ENCODE measurements around the gene NEMP1.
"Not testable (repeated sequence)": the region's sequence is repeated elsewhere in the genome, so short reads cannot be mapped to it uniquely, and the experiment has no call there.

The NEMP1 gene

DNA sequence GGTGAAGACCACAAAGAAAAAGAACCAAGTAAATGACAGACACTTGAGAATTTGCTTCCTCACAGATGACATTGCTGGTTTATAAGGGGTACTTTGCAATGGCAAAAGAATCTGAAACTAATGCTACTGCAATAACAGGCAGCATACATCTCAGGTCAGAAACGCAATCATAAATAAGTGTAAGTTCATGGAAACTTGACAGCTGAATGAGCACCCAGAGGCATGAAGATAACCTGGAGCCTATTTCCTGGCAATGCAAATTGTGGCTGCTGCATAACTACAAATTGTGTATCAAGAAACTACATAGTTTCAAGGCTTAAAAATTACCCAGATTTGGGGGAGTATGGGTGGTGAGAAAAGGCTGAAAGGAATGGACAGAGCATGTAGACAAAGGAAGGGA, 20.1 kb downstream of the NEMP1 start:
- no peak for DNase-seq (ENCODE audit: low read depth)
- TF ChIP-seq, protein P1, sequence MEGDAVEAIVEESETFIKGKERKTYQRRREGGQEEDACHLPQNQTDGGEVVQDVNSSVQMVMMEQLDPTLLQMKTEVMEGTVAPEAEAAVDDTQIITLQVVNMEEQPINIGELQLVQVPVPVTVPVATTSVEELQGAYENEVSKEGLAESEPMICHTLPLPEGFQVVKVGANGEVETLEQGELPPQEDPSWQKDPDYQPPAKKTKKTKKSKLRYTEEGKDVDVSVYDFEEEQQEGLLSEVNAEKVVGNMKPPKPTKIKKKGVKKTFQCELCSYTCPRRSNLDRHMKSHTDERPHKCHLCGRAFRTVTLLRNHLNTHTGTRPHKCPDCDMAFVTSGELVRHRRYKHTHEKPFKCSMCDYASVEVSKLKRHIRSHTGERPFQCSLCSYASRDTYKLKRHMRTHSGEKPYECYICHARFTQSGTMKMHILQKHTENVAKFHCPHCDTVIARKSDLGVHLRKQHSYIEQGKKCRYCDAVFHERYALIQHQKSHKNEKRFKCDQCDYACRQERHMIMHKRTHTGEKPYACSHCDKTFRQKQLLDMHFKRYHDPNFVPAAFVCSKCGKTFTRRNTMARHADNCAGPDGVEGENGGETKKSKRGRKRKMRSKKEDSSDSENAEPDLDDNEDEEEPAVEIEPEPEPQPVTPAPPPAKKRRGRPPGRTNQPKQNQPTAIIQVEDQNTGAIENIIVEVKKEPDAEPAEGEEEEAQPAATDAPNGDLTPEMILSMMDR (conservative IDR thresholded peaks at IDR 0.05; ENCODE audit: low read depth, low read length), result no peak
- H3K4me3 ChIP-seq (ENCODE audit: low read length), result no peak overlapping the region

DNA sequence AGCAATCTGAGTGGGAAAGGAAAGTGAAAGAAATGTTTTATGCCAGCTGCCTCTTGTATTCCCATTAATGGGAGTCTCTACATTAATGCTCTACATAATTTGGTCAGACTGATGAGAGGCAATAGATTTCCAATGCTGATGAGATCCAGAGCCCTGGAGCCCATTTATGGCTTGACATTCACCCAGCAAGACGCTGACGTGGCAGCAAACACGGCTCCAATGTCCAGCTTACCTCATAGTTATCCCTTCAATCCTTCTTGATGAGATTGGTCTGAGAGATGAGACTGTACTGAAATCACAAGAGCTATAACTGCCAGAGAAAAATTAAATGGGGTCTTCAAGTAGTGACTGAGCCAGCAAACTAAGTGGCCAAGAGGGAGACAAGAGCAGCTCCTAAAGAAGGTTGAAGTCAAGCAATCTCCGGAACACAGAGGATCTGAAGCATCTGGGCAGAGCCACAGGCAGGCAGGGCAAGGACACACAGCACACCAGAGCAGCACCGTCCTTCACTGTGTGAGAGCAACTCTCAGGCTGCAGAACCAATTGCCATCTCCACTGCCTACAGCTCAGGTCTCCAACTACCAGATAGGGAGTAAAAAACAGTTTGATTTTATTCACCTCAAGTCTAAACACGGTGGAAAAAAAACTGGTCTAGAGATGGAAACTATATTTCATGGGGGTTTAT, 21.4 kb downstream of the NEMP1 start:
- no peak overlapping the region for H3K4me3 ChIP-seq (ENCODE audit: low read length)
- TF ChIP-seq, protein P1 (conservative IDR thresholded peaks at IDR 0.05; ENCODE audit: low read depth, low read length), result no peak
- DNase-seq (ENCODE audit: low read depth), result no peak

- TF ChIP-seq, protein P1 (conservative IDR thresholded peaks at IDR 0.05; ENCODE audit: low read depth, low read length), result no peak
- no peak for DNase-seq (ENCODE audit: low read depth)
- H3K4me3 ChIP-seq (ENCODE audit: low read length), result no peak overlapping the region
Measured at GRCh38 chr12:57055824-57056223, 22.8 kb downstream of the NEMP1 start.

DNA sequence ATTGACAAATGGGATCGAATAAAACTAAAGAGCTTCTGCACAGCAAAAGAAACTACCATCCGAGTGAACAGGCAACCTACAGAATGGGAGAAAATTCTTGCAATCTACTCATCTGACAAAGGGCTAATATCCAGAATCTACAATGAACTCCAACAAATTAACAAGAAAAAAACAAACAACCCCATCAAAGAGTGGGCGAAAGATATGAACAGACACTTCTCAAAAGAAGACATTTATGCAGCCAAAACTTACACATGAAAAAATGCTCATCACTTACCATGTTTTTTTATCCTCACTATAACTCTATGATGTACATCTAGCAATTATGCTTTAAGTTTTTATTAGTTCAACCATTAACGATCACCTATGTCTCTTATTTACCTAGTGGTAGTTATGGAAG, 24.7 kb downstream of the NEMP1 start:
- not testable (repeated sequence) for DNase-seq (ENCODE audit: low read depth); H3K4me3 ChIP-seq (ENCODE audit: low read length)

DNA sequence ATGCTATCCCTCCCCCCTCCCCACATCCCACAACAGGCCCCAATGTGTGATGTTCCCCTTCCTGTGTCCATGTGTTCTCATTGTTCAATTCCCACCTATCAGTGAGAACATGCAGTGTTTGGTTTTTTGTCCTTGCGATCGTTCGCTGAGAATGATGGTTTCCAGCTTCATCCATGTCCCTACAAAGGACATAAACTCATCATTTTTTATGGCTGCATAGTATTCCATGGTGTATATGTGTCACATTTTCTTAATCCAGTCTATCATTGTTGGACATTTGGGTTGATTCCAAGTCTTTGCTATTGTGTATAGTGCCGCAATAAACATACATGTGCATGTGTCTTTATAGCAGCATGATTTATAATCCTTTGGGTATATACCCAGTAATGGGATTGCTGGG, 25.4 kb downstream of the NEMP1 start:
- H3K4me3 ChIP-seq (ENCODE audit: low read length); DNase-seq (ENCODE audit: low read depth): not testable (repeated sequence)

DNA sequence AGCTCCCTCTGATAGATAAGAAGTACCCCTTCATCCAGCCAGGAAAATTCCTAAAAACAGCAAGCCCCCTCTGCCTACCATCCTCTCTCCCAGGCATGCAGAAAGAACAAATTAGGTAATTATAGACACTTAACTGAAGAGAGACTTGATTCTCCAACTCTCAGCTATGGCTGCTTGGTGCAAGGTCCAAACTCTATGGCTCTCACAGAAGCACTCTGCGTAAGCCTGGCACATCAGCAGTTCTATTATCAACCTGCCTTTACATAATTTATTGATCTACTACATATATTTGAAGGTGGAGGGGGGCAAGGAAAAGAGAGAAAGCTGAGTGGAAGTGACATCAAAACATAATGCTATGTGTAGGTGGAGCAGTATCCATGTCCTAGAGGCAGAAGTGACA, 27.6 kb downstream of the NEMP1 start:
- no peak overlapping the region for H3K4me3 ChIP-seq (ENCODE audit: low read length)
- TF ChIP-seq, protein P1 (conservative IDR thresholded peaks at IDR 0.05; ENCODE audit: low read depth, low read length), result no peak
- DNase-seq (ENCODE audit: low read depth), result no peak

DNA sequence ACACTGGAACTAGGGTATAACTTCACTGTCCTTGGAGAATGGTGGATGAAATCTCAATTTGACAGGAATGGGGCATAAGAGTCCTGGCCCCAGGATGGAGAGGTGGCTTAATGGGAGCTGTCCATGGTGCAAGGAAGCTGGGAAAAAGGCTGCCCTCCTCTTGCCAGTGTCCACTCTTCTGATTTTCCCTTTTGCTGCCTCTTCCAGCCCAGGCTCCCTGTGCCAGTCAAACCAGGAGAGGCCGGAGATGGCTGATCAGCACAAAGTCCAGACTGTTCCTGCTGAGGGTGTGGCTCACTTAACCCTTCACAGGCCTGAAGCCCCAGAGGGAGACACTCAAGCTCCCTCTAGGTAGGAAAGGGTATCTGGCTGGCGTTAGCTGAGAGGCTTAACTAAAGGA, 28.7 kb downstream of the NEMP1 start, which contains the start of gene MYO1A:
Gene MYO1A, minus strand, starts transcription at position 240 of the 400 bp plus-strand sequence. CDS start 1,806 bp downstream, outside the sequence.
- no peak for DNase-seq (ENCODE audit: low read depth)
- TF ChIP-seq, protein P1 (conservative IDR thresholded peaks at IDR 0.05; ENCODE audit: low read depth, low read length), result no peak
- H3K4me3 ChIP-seq (ENCODE audit: low read length), result no peak within 1 kb of the TSS

GRCh38 chr12:57049119-57049446, 29.5 kb downstream of the NEMP1 start:
- H3K4me3 ChIP-seq (ENCODE audit: low read length), result no peak overlapping the region
- TF ChIP-seq, protein P1 (conservative IDR thresholded peaks at IDR 0.05; ENCODE audit: low read depth, low read length), result no peak
- DNase-seq (ENCODE audit: low read depth), result no peak

Data from retinal pigment epithelial cell (primary cell).